GM21723 (cell line): ENCODE measurements around the gene SENP3.

Experiments used
- ATAC-seq: cut with Tn5 transposase; IDR thresholded peaks from one replicate; pipeline ENCODE4 v1.9.1; 2021; ENCODE audit warnings: mild to moderate bottlenecking, moderate library complexity; ENCODE audit not compliant: unreplicated experiment

The SENP3 gene

DNA sequence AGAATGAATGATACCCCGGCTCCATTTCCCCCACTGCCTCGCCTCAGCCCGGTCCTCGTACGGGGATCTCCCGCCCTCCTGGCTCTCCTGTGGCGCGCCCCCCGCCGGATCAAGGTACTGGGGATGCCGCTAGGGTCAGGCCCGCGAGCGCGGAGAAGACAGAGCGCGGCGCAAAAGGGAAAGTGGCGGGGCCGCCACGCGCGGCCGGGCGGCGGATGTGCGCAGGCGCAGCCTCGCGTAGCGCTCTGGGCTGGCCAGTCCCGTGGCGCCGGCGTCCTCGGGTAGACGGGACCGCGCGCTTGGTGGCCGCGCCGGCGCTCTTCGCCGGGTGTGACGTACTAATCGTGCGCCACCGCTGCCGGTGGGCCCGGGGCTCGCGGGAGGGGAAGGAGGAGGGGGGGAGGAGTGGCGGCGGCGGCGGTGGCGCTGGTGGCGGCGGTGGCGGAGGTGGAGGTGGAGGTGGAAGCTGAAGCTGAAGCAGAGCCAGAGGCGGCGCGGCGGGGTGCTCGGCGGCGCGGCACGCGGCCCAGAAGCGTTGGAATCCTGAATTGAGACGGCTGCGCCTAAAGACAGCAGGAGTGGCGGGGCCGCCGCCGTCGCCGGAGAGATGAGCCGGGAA, at the start of gene SENP3:
SENP3 (plus strand) TSS at position 331 of the 619 bp plus-strand sequence. CDS start 1,158 bp downstream, outside the sequence.
- ATAC-seq, result peak; percentile 49

GRCh38 chr17:7512105-7512504, 49.6 kb upstream of the SENP3 start:
- ATAC-seq, result no peak

- no peak for ATAC-seq
Measured at GRCh38 chr17:7512824-7513540, 48.7 kb upstream of the SENP3 start.

DNA sequence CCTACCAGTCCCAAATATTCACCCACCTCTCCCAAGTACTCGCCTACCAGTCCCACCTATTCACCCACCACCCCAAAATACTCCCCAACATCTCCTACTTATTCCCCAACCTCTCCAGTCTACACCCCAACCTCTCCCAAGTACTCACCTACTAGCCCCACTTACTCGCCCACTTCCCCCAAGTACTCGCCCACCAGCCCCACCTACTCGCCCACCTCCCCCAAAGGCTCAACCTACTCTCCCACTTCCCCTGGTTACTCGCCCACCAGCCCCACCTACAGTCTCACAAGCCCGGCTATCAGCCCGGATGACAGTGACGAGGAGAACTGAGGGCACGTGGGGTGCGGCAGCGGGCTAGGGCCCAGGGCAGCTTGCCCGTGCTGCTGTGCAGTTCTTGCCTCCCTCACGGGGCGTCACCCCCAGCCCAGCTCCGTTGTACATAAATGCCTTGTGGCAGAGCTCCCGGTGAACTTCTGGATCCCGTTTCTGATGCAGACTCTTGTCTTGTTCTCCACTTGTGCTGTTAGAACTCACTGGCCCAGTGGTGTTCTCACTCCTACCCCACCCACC, 47.8 kb upstream of the SENP3 start:
- no peak for ATAC-seq

GRCh38 chr17:7515911-7516610, 45.7 kb upstream of the SENP3 start:
- ATAC-seq, result no peak

- no peak for ATAC-seq
Measured at GRCh38 chr17:7523033-7523432, 38.7 kb upstream of the SENP3 start.

- no peak for ATAC-seq
Measured at GRCh38 chr17:7528842-7529241, 32.9 kb upstream of the SENP3 start.

DNA sequence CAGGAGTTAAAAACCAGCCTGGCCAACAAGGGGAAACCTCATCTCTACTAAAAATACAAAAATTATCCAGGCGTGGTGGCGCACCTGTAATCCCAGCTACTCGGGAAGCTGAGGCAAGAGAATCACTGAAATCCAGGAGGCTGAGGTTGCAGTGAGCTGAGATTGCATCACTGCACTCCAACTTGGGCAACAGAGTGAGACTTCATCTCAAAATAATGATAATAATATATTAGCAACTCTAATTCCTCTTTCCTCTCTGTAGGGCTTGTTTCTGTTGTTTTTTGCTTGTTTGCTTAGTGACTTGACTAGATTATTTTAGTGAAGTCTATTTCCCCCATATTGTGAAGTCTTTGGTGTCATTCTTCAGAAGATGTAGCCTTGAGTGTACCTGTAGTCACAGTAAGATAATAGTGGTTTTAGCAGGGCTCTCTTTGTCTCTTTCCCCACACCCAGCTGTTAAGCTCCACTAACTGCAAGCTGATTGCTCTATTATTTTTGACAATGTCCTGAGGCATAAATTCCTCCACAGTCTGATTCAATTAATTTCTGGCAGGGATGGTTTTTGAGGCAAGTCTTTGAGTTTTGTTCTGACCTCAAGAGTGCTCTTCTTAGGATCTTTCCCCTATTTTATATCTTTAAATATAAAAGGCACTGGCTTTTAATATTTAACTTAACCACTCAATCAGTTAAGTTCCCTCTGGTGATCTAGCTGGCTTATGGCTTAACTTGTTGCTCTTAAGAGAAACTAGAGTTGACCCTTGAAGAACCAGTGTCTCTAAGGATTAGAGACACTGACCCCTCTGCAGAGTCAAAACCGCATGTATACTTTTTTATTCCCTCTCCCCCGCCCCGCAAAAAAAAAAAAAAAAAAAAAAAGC, 31.5 kb upstream of the SENP3 start:
- ATAC-seq, result no peak

GRCh38 chr17:7538050-7538449, 23.7 kb upstream of the SENP3 start:
- ATAC-seq, result no peak

DNA sequence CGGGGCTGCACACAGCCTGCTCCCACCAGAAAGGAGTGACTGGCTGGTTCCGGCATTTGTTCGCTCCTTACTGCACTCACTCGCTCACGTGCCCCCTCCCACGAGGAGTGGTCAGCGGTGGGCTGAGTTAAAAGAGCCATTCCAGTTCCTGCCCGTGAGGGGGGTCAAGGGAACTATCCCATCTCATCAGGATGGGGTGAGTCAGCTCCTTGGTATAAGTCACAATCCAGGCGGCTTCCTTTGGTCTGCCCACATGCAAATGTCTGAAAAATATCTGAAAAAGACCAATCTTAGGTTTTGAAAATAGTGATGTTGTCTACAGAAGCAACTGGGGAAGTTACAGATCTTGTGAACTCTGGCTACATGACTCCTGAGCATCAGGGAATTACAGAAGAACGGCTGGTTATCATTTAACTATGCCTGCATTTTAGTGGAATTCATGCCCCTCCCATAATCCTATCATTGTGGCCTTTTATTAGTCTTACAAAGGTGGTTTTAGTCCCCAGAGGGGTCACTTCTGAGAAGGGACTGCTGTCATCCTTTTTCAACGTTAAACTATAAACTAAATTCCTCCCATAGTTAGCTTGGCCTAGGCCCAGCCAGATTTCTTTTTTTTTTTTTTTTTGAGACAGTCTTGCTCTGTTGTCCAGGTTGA, 22.7 kb upstream of the SENP3 start:
- no peak for ATAC-seq

- no peak for ATAC-seq
Measured at GRCh38 chr17:7541074-7541621, 20.6 kb upstream of the SENP3 start.

DNA sequence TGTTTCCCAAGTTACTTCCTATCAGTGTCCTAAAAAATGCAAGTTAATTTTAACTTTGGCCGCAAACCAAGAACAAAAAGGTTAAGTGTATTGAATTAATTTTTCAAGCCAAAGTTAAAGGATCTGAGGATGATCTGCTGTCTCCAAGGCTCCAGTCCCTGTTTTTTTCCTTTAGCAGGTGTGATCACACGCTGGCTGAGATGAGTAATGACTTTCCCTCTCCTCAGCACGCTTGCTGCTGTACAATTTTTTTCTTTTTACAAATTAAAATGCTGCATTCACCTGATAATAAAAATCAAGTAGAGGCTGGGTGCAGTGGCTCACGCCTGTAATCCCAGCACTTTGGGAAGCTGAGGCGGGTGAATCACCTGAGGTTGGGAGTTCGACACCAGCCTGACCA, 16.8 kb upstream of the SENP3 start:
- no peak for ATAC-seq

- ATAC-seq, result no peak
Measured at GRCh38 chr17:7548585-7549400, 12.9 kb upstream of the SENP3 start, which contains the start of gene TNFSF12. Gene TNFSF12 (plus strand): TSS chr17:7549058. CDS start chr17:7549154, 96 bp downstream.

- no peak for ATAC-seq
Measured at GRCh38 chr17:7549401-7550055, 12.2 kb upstream of the SENP3 start.

- ATAC-seq, result no peak
Measured at GRCh38 chr17:7550344-7550743, 11.4 kb upstream of the SENP3 start.

DNA sequence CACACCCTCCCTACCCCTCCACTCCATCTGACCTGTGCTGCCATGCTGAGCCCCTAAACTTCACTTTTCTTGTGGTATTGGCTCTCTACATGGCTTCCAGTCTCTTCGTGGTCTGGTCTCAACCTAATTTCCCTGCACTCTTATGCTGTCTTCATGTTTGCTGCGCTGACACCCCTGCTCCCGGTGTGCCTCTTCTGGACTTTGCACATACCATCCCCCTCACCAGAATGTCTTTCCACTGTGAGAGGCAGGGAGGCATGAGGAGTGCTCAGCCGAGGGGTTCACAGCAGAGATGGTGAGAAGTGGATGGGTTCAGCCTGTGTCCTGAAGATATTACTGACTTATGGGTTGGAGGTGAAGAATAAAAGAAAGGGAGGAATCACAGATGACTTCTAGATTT, 10.3 kb upstream of the SENP3 start:
- no peak for ATAC-seq

DNA sequence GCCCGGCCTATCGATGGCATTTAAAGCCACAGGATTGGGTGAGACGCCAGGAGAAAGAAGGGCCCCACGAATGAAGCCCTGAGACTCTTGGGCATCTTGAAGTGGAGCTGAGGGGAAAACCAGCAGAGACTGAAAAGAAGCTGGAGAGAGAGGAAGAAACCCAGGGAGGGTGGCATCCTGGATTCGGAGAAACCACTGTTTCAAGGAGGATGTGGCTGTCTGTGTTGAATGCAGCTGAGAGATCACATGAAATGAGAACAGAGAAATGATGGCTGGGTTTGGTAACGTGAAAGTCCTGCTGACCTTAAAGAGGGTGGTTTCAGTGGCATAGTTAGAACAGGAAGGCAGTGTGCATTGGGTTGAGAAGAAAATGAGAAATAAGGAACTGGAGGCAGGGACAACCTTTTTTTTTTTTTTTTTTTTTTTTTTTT, 9.1 kb upstream of the SENP3 start:
- ATAC-seq, result peak; percentile 70

DNA sequence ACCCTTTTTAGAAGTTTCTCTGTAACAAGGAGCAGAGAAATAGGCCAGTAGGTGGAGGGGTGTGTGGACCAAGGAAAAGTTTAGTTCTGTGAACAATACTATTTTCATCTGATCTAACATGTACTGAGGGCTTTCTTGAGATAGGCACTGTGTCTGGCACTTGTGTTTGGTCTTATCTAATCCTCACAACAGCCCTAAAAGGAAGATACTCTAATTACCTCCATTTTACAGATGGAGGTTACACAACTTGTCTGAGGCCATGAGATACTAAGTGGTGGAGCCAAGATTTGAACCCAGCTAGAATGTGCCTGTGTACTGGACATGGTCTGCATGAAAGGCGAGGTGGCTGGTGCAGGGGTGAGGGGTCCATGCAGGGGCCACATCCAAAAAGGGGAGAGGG, 8.4 kb upstream of the SENP3 start:
- ATAC-seq, result no peak
